Amniotic epithelial cell (primary cell): Measurements from ENCODE around the gene CDON.

Source experiments
- DNase-seq: peaks from one replicate; pipeline ENCODE4 v3.0.0-alpha.2; 2010; ENCODE audit warnings: low read depth

The CDON gene

GRCh38 chr11:125956391-125957134 is 106.1 kb downstream of the CDON start:
- no peak for DNase-seq

GRCh38 chr11:125955856-125956255 is 106.8 kb downstream of the CDON start:
- no peak for DNase-seq

GRCh38 chr11:125954945-125955640 is 107.6 kb downstream of the CDON start:
- DNase-seq: no peak

GRCh38 chr11:125954123-125954944 is 108.3 kb downstream of the CDON start:
- no peak for DNase-seq

- no peak for DNase-seq
Measured at GRCh38 chr11:125953401-125953935, 109.2 kb downstream of the CDON start.

GRCh38 chr11:125952973-125953372 is 109.7 kb downstream of the CDON start:
- no peak for DNase-seq

- DNase-seq: no peak
Measured at GRCh38 chr11:125952559-125952958, 110.1 kb downstream of the CDON start.

- no peak for DNase-seq
Measured at GRCh38 chr11:125951731-125952130, 110.9 kb downstream of the CDON start.

- DNase-seq: peak; percentile 1
Measured at GRCh38 chr11:125950696-125951651, 111.7 kb downstream of the CDON start.

GRCh38 chr11:125950178-125950490 is 112.5 kb downstream of the CDON start:
- DNase-seq: no peak

GRCh38 chr11:125949271-125950177 is 113.1 kb downstream of the CDON start:
- DNase-seq: no peak

GRCh38 chr11:125948278-125949051 is 114.2 kb downstream of the CDON start:
- no peak for DNase-seq

GRCh38 chr11:125947419-125948277 is 115.0 kb downstream of the CDON start:
- DNase-seq: no peak

GRCh38 chr11:125946712-125947418 is 115.8 kb downstream of the CDON start:
- DNase-seq: no peak

- no peak for DNase-seq
Measured at GRCh38 chr11:125945797-125946520, 116.7 kb downstream of the CDON start, which contains the start of gene VSIG10L2. TSS of gene VSIG10L2 (plus strand) at chr11:125946044. CDS start at chr11:125946056, 12 bp downstream.

GRCh38 chr11:125945011-125945796 is 117.5 kb downstream of the CDON start:
- DNase-seq: no peak
